Dedifferentiated amniotic fluid mesenchymal stem cell (primary cell): Measurements from ENCODE around the gene SNRPD2.
"Not testable (repeated sequence)": the region's sequence is repeated elsewhere in the genome, so short reads cannot be mapped to it uniquely, and the experiment has no call there.

Experiments
- DNase-seq: peaks from one replicate; pipeline ENCODE4 v3.0.0-alpha.2; 2016; ENCODE audit errors: extremely low spot score

The SNRPD2 gene

GRCh38 chr19:45705115-45705514 is 13.4 kb upstream of the SNRPD2 start:
- no peak for DNase-seq

GRCh38 chr19:45701676-45702075 is 9.9 kb upstream of the SNRPD2 start:
- DNase-seq = no peak

GRCh38 chr19:45693106-45693788 is 1.5 kb upstream of the SNRPD2 start:
- peak; percentile 66 for DNase-seq

GRCh38 chr19:45692187-45693105 is 693 bp upstream of the SNRPD2 start, which contains the start of gene QPCTL:
Gene QPCTL (plus strand): TSS chr19:45692666. CDS start chr19:45692704, 38 bp downstream.
- peak; percentile 99 for DNase-seq

- no peak for DNase-seq
Measured at GRCh38 chr19:45687599-45687998, 4.2 kb downstream of the SNRPD2 start.

GRCh38 chr19:45685045-45685444 is 6.7 kb downstream of the SNRPD2 start:
- not testable (repeated sequence) for DNase-seq

DNA sequence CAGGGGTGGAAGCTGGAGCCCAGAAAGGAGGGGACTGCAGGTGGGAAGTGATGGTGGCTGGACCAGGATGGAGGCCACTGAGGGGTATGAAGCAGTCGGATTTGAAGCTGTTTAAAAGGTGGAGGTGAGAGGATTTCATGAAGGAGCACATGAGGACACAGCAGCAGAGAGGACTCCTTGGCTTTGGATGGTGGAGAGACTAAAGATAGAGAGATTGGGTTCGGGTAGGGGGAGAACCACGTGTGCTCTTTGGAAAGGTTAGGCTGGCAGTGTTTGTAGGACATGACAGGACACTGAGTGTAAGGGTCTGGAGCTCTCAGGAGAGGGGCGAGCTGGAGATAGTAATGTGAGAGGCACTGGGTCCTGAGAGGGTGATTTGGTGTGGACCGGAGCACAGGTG is 8.8 kb downstream of the SNRPD2 start:
- no peak for DNase-seq

GRCh38 chr19:45682117-45682516 is 9.6 kb downstream of the SNRPD2 start:
- DNase-seq = no peak

GRCh38 chr19:45681391-45682015 is 10.2 kb downstream of the SNRPD2 start:
- DNase-seq = peak; percentile 56

- DNase-seq = no peak
Measured at GRCh38 chr19:45677351-45678230, 14.2 kb downstream of the SNRPD2 start.

GRCh38 chr19:45676851-45677263 is 14.9 kb downstream of the SNRPD2 start:
- no peak for DNase-seq

- DNase-seq = no peak
Measured at GRCh38 chr19:45674946-45675345, 16.8 kb downstream of the SNRPD2 start.

GRCh38 chr19:45670670-45671453 is 20.9 kb downstream of the SNRPD2 start:
- DNase-seq = peak; percentile 30

- DNase-seq = no peak
Measured at GRCh38 chr19:45668342-45668871, 23.3 kb downstream of the SNRPD2 start.

GRCh38 chr19:45667620-45668341 is 24.0 kb downstream of the SNRPD2 start, which contains the start of gene GIPR:
Gene GIPR (plus strand): TSS chr19:45668221. CDS start chr19:45669521, 1,300 bp downstream.
- no peak for DNase-seq

- no peak for DNase-seq
Measured at GRCh38 chr19:45664575-45664974, 27.2 kb downstream of the SNRPD2 start.

DNA sequence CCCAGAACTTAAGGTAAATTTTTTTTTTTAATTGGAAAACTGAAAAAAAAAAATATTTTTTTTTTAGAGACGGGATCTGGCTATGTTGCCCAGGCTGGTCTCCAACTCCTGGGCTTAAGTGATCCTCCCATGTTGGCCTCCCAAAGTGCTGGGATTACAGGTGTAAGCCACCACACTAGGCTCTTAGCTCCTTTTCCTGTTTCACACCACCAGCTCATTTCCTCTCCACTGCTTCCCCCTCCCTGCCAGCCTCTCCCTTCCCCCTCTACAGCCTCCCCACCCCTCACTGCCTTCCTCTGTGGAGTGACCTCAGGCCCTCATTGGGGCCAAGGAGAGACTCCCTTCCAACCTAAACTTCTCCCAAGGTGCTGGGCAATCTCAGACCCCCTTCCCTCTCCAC is 28.0 kb downstream of the SNRPD2 start:
- DNase-seq = no peak

DNA sequence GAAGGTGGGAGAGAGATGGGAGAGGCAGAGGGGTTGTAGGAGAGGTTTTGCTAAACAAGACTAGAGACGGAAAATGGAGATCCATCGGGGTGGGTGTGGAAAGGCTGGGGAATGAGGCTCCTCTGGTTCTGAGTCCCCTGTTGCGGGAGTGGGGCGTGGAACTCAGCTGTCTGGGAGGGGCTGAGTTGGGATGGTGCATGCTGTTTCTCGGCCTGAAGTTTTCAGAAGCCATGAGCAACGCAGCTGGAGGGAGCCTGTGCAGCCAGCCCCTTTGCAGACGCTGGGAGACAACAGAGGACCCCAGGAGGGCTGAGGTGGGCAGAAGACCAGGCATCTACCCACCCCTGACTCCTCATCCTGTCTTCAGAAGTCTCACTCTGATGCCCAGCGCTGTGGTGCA is 31.1 kb downstream of the SNRPD2 start:
- DNase-seq = no peak

DNA sequence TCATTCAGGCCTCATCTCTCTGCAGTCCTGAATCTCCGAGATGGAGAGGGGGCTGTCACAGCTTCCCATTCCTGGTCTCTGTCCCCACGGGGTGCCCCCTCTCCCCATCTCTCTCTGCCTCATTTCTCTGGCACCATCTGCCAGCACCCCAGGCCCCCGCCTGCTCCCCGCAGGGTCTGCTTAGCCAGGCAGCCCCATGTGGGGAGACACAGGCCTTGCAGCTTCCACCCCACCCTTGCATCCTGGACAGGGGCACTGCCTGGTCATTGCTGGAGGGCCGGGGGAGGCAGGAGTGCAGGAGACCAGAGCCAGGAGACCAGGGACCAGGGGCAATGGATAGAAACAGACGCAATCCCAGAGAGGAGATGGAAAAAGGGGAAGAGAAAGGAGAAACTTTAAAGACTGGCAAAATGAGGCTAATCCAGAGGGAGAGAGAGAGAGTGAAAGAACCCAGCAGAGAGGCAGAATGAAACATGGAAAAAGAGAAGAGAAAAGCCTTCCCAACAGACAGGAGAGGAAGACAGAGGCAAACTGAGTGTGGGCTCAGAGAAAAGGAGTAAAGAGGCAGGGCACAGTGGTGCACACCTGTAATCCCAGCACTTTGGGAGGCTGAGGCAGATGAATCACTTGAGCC is 32.5 kb downstream of the SNRPD2 start:
- DNase-seq = no peak
